ENCODE measurements around the gene FMNL2. TPM values are rescaled to one million over a fixed set of nuclear protein-coding genes. Genes with fewer than 3 reads are reported as not detected.
A peak's percentile ranks its signal among the peaks of the same experiment; 100 is the strongest.

Gene FMNL2
- total RNA-seq, 4 donors from 2014 or later = 5.8 to 19.8 (median 16.9) TPM

DNA sequence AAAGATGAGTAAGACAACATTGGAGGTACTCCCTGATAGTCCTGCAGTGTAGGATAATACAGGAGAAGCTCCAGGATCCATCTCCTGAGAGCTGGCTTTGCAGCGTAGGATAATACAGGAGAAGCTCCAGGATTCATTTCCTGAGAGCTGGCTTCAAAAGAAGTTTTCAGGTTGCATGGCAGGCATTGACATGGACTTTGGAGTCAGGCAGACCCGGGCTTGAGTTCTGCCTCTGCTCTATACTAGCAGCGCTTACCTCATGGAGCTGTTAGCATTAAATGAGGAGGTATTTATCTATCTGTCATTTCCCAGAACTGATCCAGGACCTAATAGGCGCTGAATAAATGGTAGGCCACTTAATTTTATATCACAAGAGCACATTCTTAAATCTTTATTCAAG lies 97.8 kb downstream of the FMNL2 start:
- Histone ChIP-seq H3K9me3 (no peaks in the 10 kb centered on the region), H3K27me3 (no peaks in the 10 kb centered on the region), H3K36me3 (no peaks in the 10 kb centered on the region), H3K4me3 (no peak overlapping the region), H3K27ac (peak overlapping the region in 2 of 4 donors; percentile 7 to 62), H3K4me1 (peaks cover 8 to 37% (median 10%) of the 10 kb centered on the region in 3 donors)
- intact Hi-C loops (cut with DNase I) = no loop called here
- TF ChIP-seq POLR2A (IDR thresholded peaks at IDR 0.05) = no peak
- TF ChIP-seq, protein P1, sequence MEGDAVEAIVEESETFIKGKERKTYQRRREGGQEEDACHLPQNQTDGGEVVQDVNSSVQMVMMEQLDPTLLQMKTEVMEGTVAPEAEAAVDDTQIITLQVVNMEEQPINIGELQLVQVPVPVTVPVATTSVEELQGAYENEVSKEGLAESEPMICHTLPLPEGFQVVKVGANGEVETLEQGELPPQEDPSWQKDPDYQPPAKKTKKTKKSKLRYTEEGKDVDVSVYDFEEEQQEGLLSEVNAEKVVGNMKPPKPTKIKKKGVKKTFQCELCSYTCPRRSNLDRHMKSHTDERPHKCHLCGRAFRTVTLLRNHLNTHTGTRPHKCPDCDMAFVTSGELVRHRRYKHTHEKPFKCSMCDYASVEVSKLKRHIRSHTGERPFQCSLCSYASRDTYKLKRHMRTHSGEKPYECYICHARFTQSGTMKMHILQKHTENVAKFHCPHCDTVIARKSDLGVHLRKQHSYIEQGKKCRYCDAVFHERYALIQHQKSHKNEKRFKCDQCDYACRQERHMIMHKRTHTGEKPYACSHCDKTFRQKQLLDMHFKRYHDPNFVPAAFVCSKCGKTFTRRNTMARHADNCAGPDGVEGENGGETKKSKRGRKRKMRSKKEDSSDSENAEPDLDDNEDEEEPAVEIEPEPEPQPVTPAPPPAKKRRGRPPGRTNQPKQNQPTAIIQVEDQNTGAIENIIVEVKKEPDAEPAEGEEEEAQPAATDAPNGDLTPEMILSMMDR (IDR thresholded peaks at IDR 0.05) = no peak
- WGBS, 2 donors = 77 to 88% methylated on average over 4 of the region's 4 CpGs
- DNase-seq = no peak

DNA sequence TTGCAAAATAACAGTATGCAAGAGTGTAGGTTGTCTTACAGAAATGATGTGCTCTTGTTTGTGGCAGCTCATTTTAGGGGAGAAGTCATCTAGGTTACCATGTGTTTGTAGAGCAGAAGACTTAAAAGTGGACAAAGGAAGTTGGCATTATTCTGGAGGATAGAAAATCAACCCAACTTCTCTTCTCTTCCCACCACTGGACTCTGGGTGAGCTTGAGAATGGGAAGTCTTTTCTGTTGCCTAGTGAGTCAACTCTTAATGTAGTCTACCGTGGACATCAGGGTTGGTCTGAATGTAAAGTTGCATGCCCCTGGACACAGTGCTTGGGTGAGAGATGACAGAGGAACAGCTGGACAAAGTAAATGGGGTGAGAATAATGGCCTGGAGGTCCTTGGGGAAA lies 98.3 kb downstream of the FMNL2 start:
- no peak for DNase-seq
- H3K36me3 ChIP-seq = no peaks in the 10 kb centered on the region
- H3K4me1 ChIP-seq = peaks cover 8 to 34% (median 10%) of the 10 kb centered on the region in 3 donors
- H3K9me3 ChIP-seq = no peaks in the 10 kb centered on the region
- intact Hi-C loops (cut with DNase I) = no loop called here
- H3K4me3 ChIP-seq = no peak overlapping the region
- no peak overlapping the region for H3K27ac ChIP-seq
- H3K27me3 ChIP-seq = no peaks in the 10 kb centered on the region
- 57 to 83% methylated on average over 1 of the region's 1 CpG for WGBS, 2 donors
- TF ChIP-seq, protein P1 (IDR thresholded peaks at IDR 0.05) = no peak
- TF ChIP-seq POLR2A (IDR thresholded peaks at IDR 0.05) = no peak

DNA sequence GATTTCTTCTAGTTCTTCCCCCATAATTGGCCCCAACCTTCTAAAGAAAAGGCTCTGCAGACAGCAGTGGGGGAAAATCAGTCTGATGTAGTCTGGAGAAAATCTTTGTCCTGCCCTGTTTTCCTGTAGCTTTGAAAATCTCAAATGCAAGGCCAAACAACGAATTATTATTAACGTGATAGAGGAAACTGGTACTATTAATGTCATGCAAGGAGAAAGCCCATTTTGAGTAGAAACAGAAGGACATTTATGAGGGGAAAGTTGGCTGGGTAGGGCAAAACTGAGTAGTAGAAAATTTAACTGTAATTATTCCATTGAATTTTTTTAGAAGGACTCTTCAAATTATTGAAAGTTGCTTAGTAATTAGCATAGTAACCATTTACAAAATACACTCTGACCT lies 98.8 kb downstream of the FMNL2 start:
- 90 to 97% methylated on average over 2 of the region's 2 CpGs for WGBS, 2 donors
- intact Hi-C loops (cut with DNase I) = no loop called here
- H3K27me3 ChIP-seq = no peaks in the 10 kb centered on the region
- no peak overlapping the region for H3K4me3 ChIP-seq
- TF ChIP-seq POLR2A (IDR thresholded peaks at IDR 0.05) = no peak
- TF ChIP-seq, protein P1 (IDR thresholded peaks at IDR 0.05) = no peak
- peaks cover 8 to 32% (median 10%) of the 10 kb centered on the region in 3 donors for H3K4me1 ChIP-seq
- DNase-seq = no peak
- H3K9me3 ChIP-seq = no peaks in the 10 kb centered on the region
- no peaks in the 10 kb centered on the region for H3K36me3 ChIP-seq
- no peak overlapping the region for H3K27ac ChIP-seq

DNA sequence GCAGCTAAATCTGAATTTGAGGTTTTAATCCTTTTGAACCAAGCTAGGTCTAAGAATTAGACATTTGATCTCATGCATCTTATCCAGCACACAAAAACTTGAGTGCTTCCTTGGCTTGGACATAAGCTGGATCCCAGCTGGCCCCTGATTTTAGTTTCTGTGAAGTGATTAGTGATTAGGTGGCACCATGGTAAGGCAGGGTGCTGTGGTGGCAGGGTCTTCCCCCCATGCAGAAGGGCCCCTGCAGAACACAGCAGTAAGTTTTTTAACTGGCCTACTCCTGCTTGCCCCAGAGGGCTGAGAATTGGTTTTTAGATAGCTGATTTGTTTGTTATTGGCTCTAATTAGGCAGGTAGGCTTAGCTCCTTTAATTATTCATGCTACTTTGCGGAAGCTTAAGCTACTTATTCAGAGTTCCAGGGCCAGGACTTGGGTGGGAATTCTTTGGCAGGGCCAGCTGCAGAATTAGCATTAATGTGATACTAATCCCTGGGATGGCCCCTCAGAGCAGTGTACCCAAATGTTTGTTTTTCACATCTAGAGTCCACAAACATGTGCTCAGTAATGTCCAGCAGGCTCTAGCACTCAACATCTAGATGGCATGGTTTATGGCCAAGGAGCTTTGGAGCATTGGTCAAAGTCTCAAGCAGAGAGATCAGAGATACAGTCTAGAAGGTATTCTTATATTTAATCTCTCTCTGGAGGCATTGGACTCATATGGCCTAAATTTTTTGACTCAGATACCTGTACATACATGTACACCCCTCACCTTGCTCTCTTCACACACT lies 99.6 kb downstream of the FMNL2 start:
- WGBS, 2 donors = 73 to 100% methylated on average over 1 of the region's 1 CpG
- Histone ChIP-seq H3K9me3 (no peaks in the 10 kb centered on the region), H3K4me1 (peaks cover 8 to 33% (median 11%) of the 10 kb centered on the region in 3 donors), H3K4me3 (no peak overlapping the region), H3K27ac (no peak overlapping the region), H3K36me3 (no peaks in the 10 kb centered on the region), H3K27me3 (no peaks in the 10 kb centered on the region)
- no peak for DNase-seq
- TF ChIP-seq, protein P1 (IDR thresholded peaks at IDR 0.05) = no peak
- no peak for TF ChIP-seq POLR2A (IDR thresholded peaks at IDR 0.05)
- intact Hi-C loops (cut with DNase I) = no loop called here

DNA sequence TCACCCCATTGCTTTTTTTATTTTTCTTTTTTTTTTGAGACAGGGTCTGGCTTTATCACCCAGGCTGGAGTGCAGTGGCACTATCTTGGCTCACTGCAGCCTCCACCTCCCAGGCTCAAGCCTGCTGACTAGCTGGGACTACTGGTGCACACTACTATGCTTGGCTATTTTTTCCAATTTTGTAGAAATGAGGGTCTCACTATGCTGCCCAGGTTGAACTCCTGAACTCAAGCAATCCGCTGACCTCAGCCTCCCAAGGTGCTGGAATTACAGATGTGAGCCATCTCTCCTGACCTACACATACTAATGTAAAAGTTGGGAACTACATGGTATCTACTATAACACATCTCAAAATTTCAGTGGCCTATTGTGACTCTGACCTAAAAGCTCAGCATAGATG lies 101.2 kb downstream of the FMNL2 start:
- no peak for TF ChIP-seq POLR2A (IDR thresholded peaks at IDR 0.05)
- TF ChIP-seq, protein P1 (IDR thresholded peaks at IDR 0.05) = no peak
- H3K4me1 ChIP-seq = peaks cover 8 to 44% (median 15%) of the 10 kb centered on the region in 3 donors
- intact Hi-C loops (cut with DNase I) = no loop called here
- H3K27ac ChIP-seq = no peak overlapping the region
- no peak for DNase-seq
- WGBS, 2 donors = 80 to 100% methylated on average over 1 of the region's 1 CpG
- no peaks in the 10 kb centered on the region for H3K9me3 ChIP-seq
- no peaks in the 10 kb centered on the region for H3K27me3 ChIP-seq
- no peaks in the 10 kb centered on the region for H3K36me3 ChIP-seq
- H3K4me3 ChIP-seq = no peak overlapping the region

Data from esophagus squamous epithelium (tissue), 5 donors.